Parathyroid adenoma (tissue), 2 donors: Measurements from ENCODE around the gene BAK1.
"Not testable (repeated sequence)": the region's sequence is repeated elsewhere in the genome, so short reads cannot be mapped to it uniquely, and the experiment has no call there.

Experiments
- H2AFZ ChIP-seq: fragments of 300-600 bp; sonication (generic); one replicate; pipeline ENCODE4 v1.7.0; 2017; ENCODE audit warnings: antibody characterized with exemption, mild to moderate bottlenecking
- H3K27ac ChIP-seq: fragments of 300-600 bp; sonication (generic); one replicate; pipeline ENCODE4 v1.7.0; 2017
- H3K27me3 ChIP-seq: fragments of 300-600 bp; sonication (generic); one replicate; pipeline ENCODE4 v1.7.0; 2017; ENCODE audit warnings: low read length; ENCODE audit not compliant: control insufficient read depth, insufficient read depth
- H3K36me3 ChIP-seq: fragments of 300-600 bp; sonication (generic); one replicate; pipeline ENCODE4 v1.7.0; 2017; ENCODE audit warnings: low read length; ENCODE audit not compliant: control insufficient read depth, insufficient read depth
- H3K4me1 ChIP-seq: fragments of 300-600 bp; sonication (generic); one replicate; pipeline ENCODE4 v1.7.0; 2017; ENCODE audit warnings: control low read depth
- H3K4me2 ChIP-seq: fragments of 300-600 bp; sonication (generic); one replicate; pipeline ENCODE4 v1.7.0; 2017; ENCODE audit warnings: low read length
- H3K4me3 ChIP-seq: fragments of 300-600 bp; sonication (generic); one replicate; pipeline ENCODE4 v1.7.0; 2017; ENCODE audit warnings: low read depth, low read length
- H3K79me2 ChIP-seq: fragments of 300-600 bp; sonication (generic); one replicate; pipeline ENCODE4 v1.7.0; 2017; ENCODE audit warnings: control low read depth
- H3K9ac ChIP-seq: fragments of 300-600 bp; sonication (generic); one replicate; pipeline ENCODE4 v1.7.0; 2017; ENCODE audit warnings: mild to moderate bottlenecking
- H3K9me3 ChIP-seq: fragments of 300-600 bp; sonication (generic); one replicate; pipeline ENCODE4 v1.7.0; 2017; ENCODE audit warnings: low read length; ENCODE audit not compliant: control insufficient read depth
- TF ChIP-seq, protein P1 (sequence below): fragments of 300-600 bp; sonication (generic); IDR thresholded peaks from one replicate; pipeline ENCODE4 v1.7.0; 2017; ENCODE audit warnings: antibody characterized with exemption, mild to moderate bottlenecking
- donor health status: primary hyperparathyroidism.

The BAK1 gene

DNA sequence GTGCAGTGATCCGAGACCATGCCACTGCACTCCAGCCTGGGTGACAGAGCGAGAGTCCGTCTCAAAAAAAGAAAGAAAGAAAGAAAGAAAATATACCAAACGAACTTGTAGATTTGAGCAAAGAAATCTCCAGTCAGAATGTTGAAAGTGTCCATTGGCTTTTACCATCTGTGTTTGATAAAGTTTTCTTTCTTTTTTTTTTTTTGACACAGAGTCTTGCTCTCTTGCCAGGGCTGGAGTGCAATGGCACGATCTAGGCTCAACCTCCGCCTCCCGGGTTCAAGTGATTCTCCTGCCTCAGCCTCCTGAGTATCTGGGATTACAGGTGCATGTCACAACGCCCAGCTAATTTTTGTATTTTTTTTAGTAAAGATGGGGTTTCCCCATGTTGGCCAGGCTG lies 21.3 kb downstream of the BAK1 start:
- H3K36me3 ChIP-seq: no peaks in the 10 kb centered on the region
- H3K79me2 ChIP-seq: no peaks in the 10 kb centered on the region
- no peaks in the 10 kb centered on the region for H3K9me3 ChIP-seq
- no peak overlapping the region for H3K4me2 ChIP-seq
- no peak overlapping the region for H3K27ac ChIP-seq
- TF ChIP-seq, protein P1, sequence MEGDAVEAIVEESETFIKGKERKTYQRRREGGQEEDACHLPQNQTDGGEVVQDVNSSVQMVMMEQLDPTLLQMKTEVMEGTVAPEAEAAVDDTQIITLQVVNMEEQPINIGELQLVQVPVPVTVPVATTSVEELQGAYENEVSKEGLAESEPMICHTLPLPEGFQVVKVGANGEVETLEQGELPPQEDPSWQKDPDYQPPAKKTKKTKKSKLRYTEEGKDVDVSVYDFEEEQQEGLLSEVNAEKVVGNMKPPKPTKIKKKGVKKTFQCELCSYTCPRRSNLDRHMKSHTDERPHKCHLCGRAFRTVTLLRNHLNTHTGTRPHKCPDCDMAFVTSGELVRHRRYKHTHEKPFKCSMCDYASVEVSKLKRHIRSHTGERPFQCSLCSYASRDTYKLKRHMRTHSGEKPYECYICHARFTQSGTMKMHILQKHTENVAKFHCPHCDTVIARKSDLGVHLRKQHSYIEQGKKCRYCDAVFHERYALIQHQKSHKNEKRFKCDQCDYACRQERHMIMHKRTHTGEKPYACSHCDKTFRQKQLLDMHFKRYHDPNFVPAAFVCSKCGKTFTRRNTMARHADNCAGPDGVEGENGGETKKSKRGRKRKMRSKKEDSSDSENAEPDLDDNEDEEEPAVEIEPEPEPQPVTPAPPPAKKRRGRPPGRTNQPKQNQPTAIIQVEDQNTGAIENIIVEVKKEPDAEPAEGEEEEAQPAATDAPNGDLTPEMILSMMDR: no peak
- no peak overlapping the region for H3K9ac ChIP-seq
- no peak overlapping the region for H2AFZ ChIP-seq
- H3K4me3 ChIP-seq: no peak overlapping the region
- no peaks in the 10 kb centered on the region for H3K4me1 ChIP-seq
- no peaks in the 10 kb centered on the region for H3K27me3 ChIP-seq

DNA sequence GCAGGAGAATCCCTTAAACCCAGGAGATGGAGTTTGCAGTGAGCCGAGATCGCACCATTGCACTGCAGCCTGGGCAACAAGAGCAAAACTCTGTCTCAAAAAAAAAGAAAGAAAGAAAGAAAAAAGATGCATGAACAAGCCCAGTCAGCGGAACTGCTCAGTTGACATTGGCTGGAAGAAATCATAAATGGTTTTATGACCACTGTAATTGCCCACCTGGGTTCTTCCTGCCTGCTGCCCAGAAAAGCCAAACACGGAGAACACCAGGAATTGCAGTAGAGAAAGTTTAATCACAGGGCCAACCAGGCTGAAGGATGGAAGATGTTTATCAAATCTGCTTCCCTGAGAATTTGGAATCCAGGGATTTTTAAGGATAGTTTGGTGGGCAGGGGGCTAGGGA lies 22.7 kb downstream of the BAK1 start:
- Histone ChIP-seq H3K4me3 (no peak overlapping the region), H3K9me3 (no peaks in the 10 kb centered on the region)

DNA sequence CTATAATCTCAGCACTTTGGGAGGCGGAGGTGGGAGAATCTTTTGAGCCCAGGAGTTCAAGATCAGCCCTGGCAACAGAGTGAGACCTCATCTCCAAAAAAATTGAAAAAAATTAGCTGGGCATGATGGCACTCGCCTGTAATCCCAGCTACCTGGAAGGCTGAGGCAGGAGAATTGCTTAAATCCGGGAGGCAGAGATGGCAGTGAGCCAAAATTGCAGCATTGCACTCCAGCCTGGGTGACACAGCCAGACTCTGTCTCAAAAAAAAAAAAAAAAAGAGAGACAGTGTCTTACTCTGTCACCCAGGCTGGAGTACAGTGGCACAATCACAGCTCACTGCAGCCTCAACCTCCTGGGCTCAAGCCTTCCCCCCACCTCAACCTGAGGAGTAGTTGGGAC lies 27.2 kb downstream of the BAK1 start:
- H3K4me2 ChIP-seq, H3K9me3 ChIP-seq, H3K4me3 ChIP-seq, H3K79me2 ChIP-seq, H3K4me1 ChIP-seq, H3K27me3 ChIP-seq, H2AFZ ChIP-seq, H3K9ac ChIP-seq, H3K36me3 ChIP-seq, H3K27ac ChIP-seq: not testable (repeated sequence)

More for the DNA sequence above, 22.7 kb downstream of the BAK1 start:
- H3K9ac ChIP-seq: no peak overlapping the region
- no peak overlapping the region for H3K4me2 ChIP-seq
- TF ChIP-seq, protein P1: no peak
- H2AFZ ChIP-seq: no peak overlapping the region
- H3K4me1 ChIP-seq: no peaks in the 10 kb centered on the region
- H3K36me3 ChIP-seq: no peaks in the 10 kb centered on the region
- H3K27ac ChIP-seq: no peak overlapping the region
- no peaks in the 10 kb centered on the region for H3K79me2 ChIP-seq
- no peaks in the 10 kb centered on the region for H3K27me3 ChIP-seq

DNA sequence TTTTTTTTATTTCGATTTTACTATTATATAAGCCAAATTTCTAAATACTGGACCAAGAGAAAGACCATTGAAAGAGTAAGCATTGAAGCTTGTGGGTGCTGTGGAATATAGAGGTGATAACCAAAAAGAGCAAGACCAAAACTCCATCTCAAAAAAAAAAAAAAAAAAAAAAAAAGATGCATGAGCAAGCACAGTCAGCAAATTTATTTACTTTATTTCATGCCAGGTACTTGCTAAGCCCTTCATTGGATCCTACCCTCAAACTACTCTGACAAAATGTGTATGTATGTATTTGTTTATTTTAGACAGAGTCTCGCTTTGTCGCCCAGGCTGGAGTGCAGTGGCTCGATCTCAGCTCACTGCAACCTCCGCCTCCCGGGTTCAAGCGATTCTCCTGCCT lies 27.8 kb downstream of the BAK1 start:
- Histone ChIP-seq H3K4me1 (no peaks in the 10 kb centered on the region), H3K27me3 (no peaks in the 10 kb centered on the region), H3K36me3 (no peaks in the 10 kb centered on the region), H3K4me3 (no peak overlapping the region), H3K9ac (no peak overlapping the region), H3K79me2 (no peaks in the 10 kb centered on the region), H3K27ac (no peak overlapping the region), H2AFZ (no peak overlapping the region), H3K9me3 (no peaks in the 10 kb centered on the region), H3K4me2 (no peak overlapping the region)
- TF ChIP-seq, protein P1: no peak

DNA sequence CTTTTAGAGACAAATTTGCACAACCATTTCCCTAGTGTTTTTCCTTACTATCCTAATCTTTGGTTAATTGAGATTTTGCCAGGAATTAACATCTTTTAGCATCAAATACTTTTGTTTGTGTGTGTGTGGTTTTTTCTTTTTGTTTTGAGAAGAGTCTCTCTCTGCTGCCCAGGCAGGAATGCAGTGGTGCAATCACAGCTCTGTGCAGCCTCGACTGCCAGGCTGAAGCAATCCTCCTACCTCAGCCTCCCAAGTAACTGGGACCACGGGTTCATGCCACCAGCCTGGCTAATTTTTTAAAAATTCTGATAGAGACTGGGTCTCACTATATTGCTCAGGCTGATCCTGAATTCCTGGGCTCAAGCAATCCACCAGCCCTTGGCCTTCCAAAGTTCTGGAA lies 28.5 kb downstream of the BAK1 start:
- Histone ChIP-seq H3K27ac (no peak overlapping the region), H3K9ac (no peak overlapping the region), H3K9me3 (no peaks in the 10 kb centered on the region), H3K4me1 (no peaks in the 10 kb centered on the region), H3K36me3 (no peaks in the 10 kb centered on the region), H3K4me3 (no peak overlapping the region), H2AFZ (no peak overlapping the region), H3K27me3 (no peaks in the 10 kb centered on the region), H3K79me2 (no peaks in the 10 kb centered on the region), H3K4me2 (no peak overlapping the region)
- TF ChIP-seq, protein P1: no peak
